Measurements from ENCODE around the gene WDR27.

Gene WDR27

GRCh38 chr6:169640983-169641382 lies 60.8 kb downstream of the WDR27 start:
- Histone ChIP-seq H3K4me3 (ENCODE audit: insufficient read depth in 1 of 2, low read depth in 1 of 2, low read length in 2 of 2) (no peak overlapping the region), H3K9ac (ENCODE audit: low read length) (no peak overlapping the region), H3K4me2 (ENCODE audit: low read length, poor library complexity, severe bottlenecking) (no peak overlapping the region), H2AFZ (ENCODE audit: low read depth, low read length) (no peak overlapping the region), H2BK120ac (ENCODE audit: low read depth, low read length) (no peak overlapping the region), H3K79me1 (replicated peaks; ENCODE audit: low read length, poor library complexity, severe bottlenecking) (no peaks in the 10 kb centered on the region), H3K4me1 (ENCODE audit: control insufficient read depth, insufficient read depth, low read depth, low read length) (no peaks in the 10 kb centered on the region), H2BK12ac (ENCODE audit: low read length in 2 of 2) (no peak overlapping the region), H2BK5ac (ENCODE audit: low read depth, low read length, poor library complexity, severe bottlenecking) (no peak overlapping the region), H3K4ac (ENCODE audit: low read depth in 1 of 2, low read length in 2 of 2) (no peak overlapping the region), H3K23ac (ENCODE audit: low read length in 2 of 2) (no peak overlapping the region), H2BK15ac (ENCODE audit: low read depth, poor library complexity, severe bottlenecking) (no peak overlapping the region), H2AK5ac (ENCODE audit: low read length, severe bottlenecking) (no peak overlapping the region), H3K27me3 (ENCODE audit: control insufficient read depth in 1 of 2, insufficient read depth in 1 of 2, low read length in 2 of 2) (no peaks in the 10 kb centered on the region), H3K18ac (ENCODE audit: low read depth in 1 of 2, low read length in 2 of 2) (no peak overlapping the region), H3K14ac (ENCODE audit: low read length in 2 of 2) (no peak overlapping the region), H3K27ac (ENCODE audit: low read length, poor library complexity, severe bottlenecking) (no peak overlapping the region), H4K91ac (ENCODE audit: low read length) (no peak overlapping the region), H3K9me3 (ENCODE audit: control insufficient read depth, low read length) (no peaks in the 10 kb centered on the region), H3K36me3 (ENCODE audit: control insufficient read depth in 1 of 2, insufficient read depth in 2 of 2, low read depth in 1 of 2, low read length in 2 of 2) (peaks cover 18 to 23% of the 10 kb centered on the region in 2 experiments), H4K8ac (ENCODE audit: low read length) (no peak overlapping the region)
- DNase-seq, result no peak
- WGBS, result 96% methylated on average over 18 of the region's 18 CpGs

- H2AK5ac ChIP-seq (ENCODE audit: low read length, severe bottlenecking), result no peak overlapping the region
- H3K36me3 ChIP-seq (ENCODE audit: control insufficient read depth in 1 of 2, insufficient read depth in 2 of 2, low read depth in 1 of 2, low read length in 2 of 2), result peaks cover 22 to 24% of the 10 kb centered on the region in 2 experiments
- 97% methylated on average over 18 of the region's 18 CpGs for WGBS
- H3K79me1 ChIP-seq (replicated peaks; ENCODE audit: low read length, poor library complexity, severe bottlenecking), result no peaks in the 10 kb centered on the region
- no peak overlapping the region for H4K91ac ChIP-seq (ENCODE audit: low read length)
- no peak overlapping the region for H3K14ac ChIP-seq (ENCODE audit: low read length in 2 of 2)
- H3K27ac ChIP-seq (ENCODE audit: low read length, poor library complexity, severe bottlenecking), result no peak overlapping the region
- H3K9ac ChIP-seq (ENCODE audit: low read length), result no peak overlapping the region
- H3K4me1 ChIP-seq (ENCODE audit: control insufficient read depth, insufficient read depth, low read depth, low read length), result no peaks in the 10 kb centered on the region
- no peak overlapping the region for H2BK120ac ChIP-seq (ENCODE audit: low read depth, low read length)
- H2BK5ac ChIP-seq (ENCODE audit: low read depth, low read length, poor library complexity, severe bottlenecking), result no peak overlapping the region
- H2BK12ac ChIP-seq (ENCODE audit: low read length in 2 of 2), result no peak overlapping the region
- H3K18ac ChIP-seq (ENCODE audit: low read depth in 1 of 2, low read length in 2 of 2), result no peak overlapping the region
- no peak overlapping the region for H3K4me3 ChIP-seq (ENCODE audit: insufficient read depth in 1 of 2, low read depth in 1 of 2, low read length in 2 of 2)
- H2AFZ ChIP-seq (ENCODE audit: low read depth, low read length), result no peak overlapping the region
- no peak overlapping the region for H2BK15ac ChIP-seq (ENCODE audit: low read depth, poor library complexity, severe bottlenecking)
- H3K23ac ChIP-seq (ENCODE audit: low read length in 2 of 2), result no peak overlapping the region
- no peak overlapping the region for H3K4ac ChIP-seq (ENCODE audit: low read depth in 1 of 2, low read length in 2 of 2)
- H4K8ac ChIP-seq (ENCODE audit: low read length), result no peak overlapping the region
- no peaks in the 10 kb centered on the region for H3K27me3 ChIP-seq (ENCODE audit: control insufficient read depth in 1 of 2, insufficient read depth in 1 of 2, low read length in 2 of 2)
- H3K9me3 ChIP-seq (ENCODE audit: control insufficient read depth, low read length), result no peaks in the 10 kb centered on the region
- H3K4me2 ChIP-seq (ENCODE audit: low read length, poor library complexity, severe bottlenecking), result no peak overlapping the region
- DNase-seq, result no peak
These were observed 61.4 kb downstream of the WDR27 start for GRCh38 chr6:169640351-169640852.

- Histone ChIP-seq H2AFZ (ENCODE audit: low read depth, low read length) (no peak overlapping the region), H3K23ac (ENCODE audit: low read length in 2 of 2) (no peak overlapping the region), H3K27me3 (ENCODE audit: control insufficient read depth in 1 of 2, insufficient read depth in 1 of 2, low read length in 2 of 2) (no peaks in the 10 kb centered on the region), H3K36me3 (ENCODE audit: control insufficient read depth in 1 of 2, insufficient read depth in 2 of 2, low read depth in 1 of 2, low read length in 2 of 2) (peaks cover 22 to 28% of the 10 kb centered on the region in 2 experiments), H3K18ac (ENCODE audit: low read depth in 1 of 2, low read length in 2 of 2) (no peak overlapping the region), H3K27ac (ENCODE audit: low read length, poor library complexity, severe bottlenecking) (no peak overlapping the region), H2AK5ac (ENCODE audit: low read length, severe bottlenecking) (no peak overlapping the region), H2BK5ac (ENCODE audit: low read depth, low read length, poor library complexity, severe bottlenecking) (no peak overlapping the region), H2BK15ac (ENCODE audit: low read depth, poor library complexity, severe bottlenecking) (no peak overlapping the region), H4K91ac (ENCODE audit: low read length) (no peak overlapping the region), H3K14ac (ENCODE audit: low read length in 2 of 2) (peak overlapping the region in 1 of 2 experiments; percentile 89), H3K79me1 (replicated peaks; ENCODE audit: low read length, poor library complexity, severe bottlenecking) (no peaks in the 10 kb centered on the region), H2BK12ac (ENCODE audit: low read length in 2 of 2) (no peak overlapping the region), H3K4me1 (ENCODE audit: control insufficient read depth, insufficient read depth, low read depth, low read length) (no peaks in the 10 kb centered on the region), H2BK120ac (ENCODE audit: low read depth, low read length) (no peak overlapping the region), H3K4me3 (ENCODE audit: insufficient read depth in 1 of 2, low read depth in 1 of 2, low read length in 2 of 2) (no peak overlapping the region), H3K9ac (ENCODE audit: low read length) (no peak overlapping the region), H3K4me2 (ENCODE audit: low read length, poor library complexity, severe bottlenecking) (no peak overlapping the region), H3K9me3 (ENCODE audit: control insufficient read depth, low read length) (no peaks in the 10 kb centered on the region), H3K4ac (ENCODE audit: low read depth in 1 of 2, low read length in 2 of 2) (no peak overlapping the region), H4K8ac (ENCODE audit: low read length) (no peak overlapping the region)
- DNase-seq, result no peak
- WGBS, result 88% methylated on average over 21 of the region's 21 CpGs
These were observed 62.1 kb downstream of the WDR27 start for GRCh38 chr6:169639653-169640278.

- DNase-seq, result no peak
- H4K91ac ChIP-seq (ENCODE audit: low read length), result peak overlapping the region; percentile 53
- WGBS, result 99% methylated on average over 16 of the region's 19 CpGs
- H3K14ac ChIP-seq (ENCODE audit: low read length in 2 of 2), result peak overlapping the region in 1 of 2 experiments; percentile 91
- H2BK12ac ChIP-seq (ENCODE audit: low read length in 2 of 2), result no peak overlapping the region
- no peaks in the 10 kb centered on the region for H3K4me1 ChIP-seq (ENCODE audit: control insufficient read depth, insufficient read depth, low read depth, low read length)
- no peak overlapping the region for H3K23ac ChIP-seq (ENCODE audit: low read length in 2 of 2)
- no peaks in the 10 kb centered on the region for H3K9me3 ChIP-seq (ENCODE audit: control insufficient read depth, low read length)
- no peak overlapping the region for H3K27ac ChIP-seq (ENCODE audit: low read length, poor library complexity, severe bottlenecking)
- H2BK5ac ChIP-seq (ENCODE audit: low read depth, low read length, poor library complexity, severe bottlenecking), result no peak overlapping the region
- H3K79me1 ChIP-seq (replicated peaks; ENCODE audit: low read length, poor library complexity, severe bottlenecking), result no peaks in the 10 kb centered on the region
- H3K36me3 ChIP-seq (ENCODE audit: control insufficient read depth in 1 of 2, insufficient read depth in 2 of 2, low read depth in 1 of 2, low read length in 2 of 2), result peaks cover 27 to 28% of the 10 kb centered on the region in 2 experiments
- H3K9ac ChIP-seq (ENCODE audit: low read length), result no peak overlapping the region
- H2BK120ac ChIP-seq (ENCODE audit: low read depth, low read length), result no peak overlapping the region
- no peak overlapping the region for H4K8ac ChIP-seq (ENCODE audit: low read length)
- H2AFZ ChIP-seq (ENCODE audit: low read depth, low read length), result no peak overlapping the region
- no peak overlapping the region for H3K4ac ChIP-seq (ENCODE audit: low read depth in 1 of 2, low read length in 2 of 2)
- peak overlapping the region in 1 of 2 experiments; percentile 26 for H3K4me3 ChIP-seq (ENCODE audit: insufficient read depth in 1 of 2, low read depth in 1 of 2, low read length in 2 of 2)
- H2AK5ac ChIP-seq (ENCODE audit: low read length, severe bottlenecking), result no peak overlapping the region
- no peak overlapping the region for H3K4me2 ChIP-seq (ENCODE audit: low read length, poor library complexity, severe bottlenecking)
- H3K27me3 ChIP-seq (ENCODE audit: control insufficient read depth in 1 of 2, insufficient read depth in 1 of 2, low read length in 2 of 2), result no peaks in the 10 kb centered on the region
- no peak overlapping the region for H3K18ac ChIP-seq (ENCODE audit: low read depth in 1 of 2, low read length in 2 of 2)
- H2BK15ac ChIP-seq (ENCODE audit: low read depth, poor library complexity, severe bottlenecking), result no peak overlapping the region
These were observed 62.9 kb downstream of the WDR27 start for GRCh38 chr6:169638915-169639314.
